SK-N-MC (cell line): ENCODE data around the gene DCTPP1.

Source experiments
- EZH2 ChIP-seq: fragments of 200-600 bp; sonication (generic); IDR thresholded peaks from one replicate; pipeline ENCODE4 v1.6.1; 2017; ENCODE audit warnings: antibody characterized with exemption
- FOXP2 ChIP-seq: optimal IDR thresholded peaks from 2 replicates; pipeline ENCODE3; 2011; ENCODE audit warnings: mild to moderate bottlenecking, moderate library complexity; ENCODE audit not compliant: insufficient read depth; ENCODE audit errors: extremely low read length, control extremely low read depth

DNA sequence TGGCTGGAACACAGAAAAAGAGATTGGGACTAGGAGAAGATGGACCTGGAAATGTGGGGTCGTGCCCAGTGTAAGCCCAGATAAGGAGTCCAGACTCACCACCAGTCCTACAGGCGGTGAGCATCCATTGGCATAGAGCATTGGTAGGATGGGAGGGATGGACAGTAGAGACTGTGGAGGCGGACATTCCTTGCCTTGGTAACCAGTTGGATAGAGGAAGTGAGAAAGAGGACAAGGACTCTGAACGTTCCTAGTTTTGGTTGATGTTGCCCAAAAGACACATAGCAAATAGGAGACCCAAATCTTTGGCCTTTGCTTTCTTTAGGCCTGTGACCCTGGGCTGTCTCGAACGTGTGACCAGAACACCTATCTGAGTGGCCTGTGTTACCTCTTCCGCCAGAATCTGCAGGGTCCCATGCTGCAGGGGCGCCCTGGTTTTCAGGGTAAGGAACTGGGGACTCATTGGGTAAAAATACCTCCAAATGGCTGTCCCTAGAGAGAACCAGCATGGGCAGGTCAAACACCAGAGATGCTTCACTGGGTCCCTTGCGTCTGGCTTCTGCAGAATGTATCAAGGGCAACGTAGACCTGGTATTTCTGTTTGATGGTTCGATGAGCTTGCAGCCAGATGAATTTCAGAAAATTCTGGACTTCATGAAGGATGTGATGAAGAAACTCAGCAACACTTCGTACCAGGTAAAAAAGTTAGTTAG is 49.1 kb upstream of the DCTPP1 start:
- TF ChIP-seq EZH2 (no peak), FOXP2 (no peak)
